Right renal pelvis (tissue), 4 donors: ENCODE results near the gene DCDC2. TPM values are rescaled to one million over a fixed set of nuclear protein-coding genes. Genes with fewer than 3 reads are reported as not detected.
"Not testable (repeated sequence)": the region's sequence is repeated elsewhere in the genome, so short reads cannot be mapped to it uniquely, and the experiment has no call there.

Source experiments
- DNase-seq, 4 donors: peaks; one replicate each; pipeline ENCODE4 v3.0.0-alpha.2; 2013; ENCODE audit warnings: low read depth in 4 of 4, low spot score in 3 of 4, missing footprints in 1 of 4
- polyA plus RNA-seq, 4 donors: library from polyadenylated mRNA; unstranded; fragments of 120-200 nt; gene quantifications; one replicate each; pipeline ENCODE4 v1.2.1, GENCODE V29; 2013; ENCODE audit not compliant: insufficient read length in 4 of 4

The DCDC2 gene
- polyA plus RNA-seq, 4 donors = 93.1 to 146 (median 135) TPM

GRCh38 chr6:24329022-24329421 lies 28.8 kb downstream of the DCDC2 start:
- DNase-seq = no peak

GRCh38 chr6:24327756-24328155 lies 30.1 kb downstream of the DCDC2 start:
- no peak for DNase-seq

- no peak for DNase-seq
These were observed 31.9 kb downstream of the DCDC2 start for GRCh38 chr6:24325978-24326377.

GRCh38 chr6:24324617-24325016 lies 33.2 kb downstream of the DCDC2 start:
- no peak for DNase-seq

GRCh38 chr6:24323632-24324337 lies 34.1 kb downstream of the DCDC2 start:
- no peak for DNase-seq

GRCh38 chr6:24322924-24323323 lies 34.9 kb downstream of the DCDC2 start:
- no peak for DNase-seq

GRCh38 chr6:24322446-24322845 lies 35.4 kb downstream of the DCDC2 start:
- not testable (repeated sequence) for DNase-seq

- DNase-seq = peak in 1 of 4 donors; percentile 60
These were observed 36.2 kb downstream of the DCDC2 start for GRCh38 chr6:24321538-24322162.

- DNase-seq = peak in 1 of 4 donors; percentile 47
These were observed 44.4 kb downstream of the DCDC2 start for GRCh38 chr6:24313251-24314141.

GRCh38 chr6:24311775-24312174 lies 46.1 kb downstream of the DCDC2 start:
- DNase-seq = not testable (repeated sequence)

- no peak for DNase-seq
These were observed 50.0 kb downstream of the DCDC2 start for GRCh38 chr6:24307881-24308280.

GRCh38 chr6:24306936-24307335 lies 50.9 kb downstream of the DCDC2 start:
- DNase-seq = no peak

- DNase-seq = no peak
These were observed 51.8 kb downstream of the DCDC2 start for GRCh38 chr6:24306038-24306437.

- no peak for DNase-seq
These were observed 60.9 kb downstream of the DCDC2 start for GRCh38 chr6:24296944-24297343.

- DNase-seq = not testable (repeated sequence)
These were observed 64.0 kb downstream of the DCDC2 start for GRCh38 chr6:24293852-24294251.

GRCh38 chr6:24287239-24287638 lies 70.6 kb downstream of the DCDC2 start:
- DNase-seq = no peak

- no peak for DNase-seq
These were observed 73.9 kb downstream of the DCDC2 start for GRCh38 chr6:24284006-24284405.

- DNase-seq = peak; percentile 64 to 87 (median 84)
These were observed 74.5 kb downstream of the DCDC2 start for GRCh38 chr6:24283043-24283985.

- DNase-seq = no peak
These were observed 83.3 kb downstream of the DCDC2 start for GRCh38 chr6:24274441-24275083.
